Endometrial microvascular endothelial cells (primary cell): ENCODE measurements around the gene AFF4. TPM values are rescaled to one million over a fixed set of nuclear protein-coding genes. Genes with fewer than 3 reads are reported as not detected.

Source experiments
- in situ Hi-C: cut with HindIII; loops from 2 replicates; pipeline ENCODE4 v1.10.0; 2017; ENCODE audit warnings: low sequenced_read_pairs, low pct_unique_long_range_greater_than_20kb; ENCODE audit errors: inconsistent ontology term
- total RNA-seq: library from RNA; depleted of rRNA; stranded (reverse); fragments of >200 nt; gene quantifications from one replicate; pipeline ENCODE4 v1.2.3, GENCODE V29; 2015; ENCODE audit errors: inconsistent ontology term

AFF4 gene
- total RNA-seq, 1 donor from 2014 or later = 35.0 TPM

DNA sequence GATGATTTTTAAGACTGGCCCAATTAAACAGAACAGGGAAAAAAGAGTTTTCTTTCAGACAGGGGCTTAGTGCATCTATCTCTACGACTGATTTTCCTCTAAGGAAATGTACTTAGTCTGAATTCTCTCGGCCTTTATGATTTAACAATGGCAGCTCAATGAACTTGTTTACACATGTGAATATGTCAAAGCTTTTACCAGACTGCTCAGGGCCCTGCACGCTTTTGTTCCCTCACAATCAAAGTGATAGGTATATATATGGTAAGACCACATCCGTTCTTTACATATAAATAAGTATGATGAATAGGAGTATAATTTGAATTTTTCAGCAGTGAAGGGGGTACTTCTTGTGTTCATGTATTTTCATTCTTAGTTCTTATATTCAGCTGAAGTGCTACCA is 62.4 kb downstream of the AFF4 start:
- in situ Hi-C loops = no loop called here

DNA sequence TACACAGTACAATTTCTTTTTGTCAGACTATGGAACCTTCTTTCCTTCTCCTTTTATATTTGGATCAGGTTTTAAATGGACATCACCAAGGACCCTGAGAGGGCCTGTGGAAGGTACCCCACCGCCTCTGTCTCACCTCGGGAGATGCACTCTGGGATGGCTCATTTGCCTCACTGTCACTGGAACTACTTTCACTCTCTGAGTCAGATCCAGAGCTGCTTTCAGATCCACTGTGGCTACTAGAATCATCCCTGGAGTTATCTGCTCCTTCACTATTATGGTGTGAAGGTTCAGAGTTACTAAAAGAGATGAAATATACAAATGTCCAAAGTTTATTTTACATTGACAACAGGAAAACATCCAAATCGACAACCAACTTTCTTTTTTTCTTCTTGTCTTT is 65.3 kb downstream of the AFF4 start:
- in situ Hi-C loops = no loop called here

DNA sequence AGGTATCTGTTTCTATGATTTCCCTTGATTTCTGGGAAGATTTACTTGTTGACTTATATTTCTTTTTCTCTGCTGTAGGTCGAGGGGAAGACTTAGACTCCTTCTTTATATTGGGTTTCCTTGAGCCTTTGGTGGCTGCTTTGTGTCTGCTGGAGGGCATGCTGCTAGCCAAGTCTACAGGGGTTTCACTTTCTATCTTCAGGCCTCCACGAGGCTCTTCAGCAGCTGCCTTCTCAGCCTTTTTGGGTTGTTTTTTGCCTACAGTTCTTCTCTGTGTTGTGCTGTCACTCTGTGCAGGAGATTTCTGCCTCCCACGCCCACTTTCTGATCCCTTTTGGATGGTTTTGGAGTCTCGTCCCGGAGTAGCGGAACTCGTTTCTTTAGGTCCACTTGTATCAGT is 66.7 kb downstream of the AFF4 start:
- in situ Hi-C loops = no loop called here

DNA sequence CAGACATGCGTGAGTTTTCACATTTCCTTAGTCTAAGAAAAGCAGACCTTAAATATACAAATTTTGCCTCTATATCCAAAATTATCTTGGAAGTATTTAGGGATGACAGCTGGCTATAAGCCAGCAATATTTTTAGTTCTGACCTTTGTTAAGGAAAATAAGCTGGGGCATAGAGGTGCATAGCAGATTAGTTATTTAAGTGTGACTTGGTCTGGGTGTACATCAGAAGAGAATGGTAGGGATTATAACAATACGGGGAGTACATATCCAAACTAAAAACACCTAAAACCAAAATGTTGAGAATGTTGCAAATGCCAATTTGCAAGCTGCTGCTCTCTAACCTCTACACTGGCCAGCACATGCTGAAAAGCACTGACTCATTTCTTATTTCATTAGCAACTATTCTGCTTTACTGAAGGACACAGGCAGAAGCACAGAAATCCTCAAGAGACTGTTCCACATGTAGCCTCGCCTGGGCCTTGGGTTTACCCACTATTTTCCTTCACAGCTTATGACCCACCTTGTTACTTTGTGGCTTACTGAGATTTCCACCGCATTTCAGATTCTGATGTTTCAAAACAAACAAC is 67.6 kb downstream of the AFF4 start:
- in situ Hi-C loops = no loop called here

DNA sequence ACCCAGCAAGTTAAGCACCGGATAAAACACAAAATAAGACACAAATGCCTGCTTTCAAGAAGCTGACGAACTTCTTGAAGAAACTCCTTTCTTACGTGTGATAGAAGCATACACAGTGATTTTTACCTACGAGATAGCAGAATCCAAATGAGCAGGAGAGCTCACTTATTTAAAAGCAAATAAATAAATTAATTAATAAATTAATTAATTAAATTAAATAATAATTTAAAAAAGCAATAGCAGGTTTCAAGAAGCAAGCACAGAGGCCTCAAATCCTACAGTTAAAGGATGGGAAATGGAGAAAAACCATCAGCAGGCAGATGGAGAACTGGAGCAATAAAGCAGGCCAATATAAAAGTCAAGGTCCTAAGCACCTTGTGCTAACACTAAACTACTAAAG is 72.6 kb downstream of the AFF4 start:
- in situ Hi-C loops = no loop called here

DNA sequence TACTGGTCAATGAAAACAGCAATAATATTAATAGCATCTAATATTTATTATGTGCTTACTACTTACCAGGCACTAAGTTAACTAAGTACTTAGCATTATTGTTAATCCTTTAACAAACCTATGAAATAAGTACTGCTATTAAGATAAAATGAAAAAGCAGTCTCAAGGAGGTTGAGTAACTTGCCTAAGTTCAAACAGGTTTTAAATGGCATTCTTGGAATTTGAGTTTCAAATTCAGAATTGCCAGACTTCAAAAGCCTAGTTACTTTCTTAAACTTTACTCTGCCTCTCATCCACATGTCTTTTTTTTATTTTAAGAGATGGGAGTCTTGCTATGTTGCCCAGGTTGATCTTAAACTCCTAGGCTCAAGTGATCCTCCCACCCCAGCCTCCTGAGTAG is 73.9 kb downstream of the AFF4 start:
- in situ Hi-C loops = no loop called here

DNA sequence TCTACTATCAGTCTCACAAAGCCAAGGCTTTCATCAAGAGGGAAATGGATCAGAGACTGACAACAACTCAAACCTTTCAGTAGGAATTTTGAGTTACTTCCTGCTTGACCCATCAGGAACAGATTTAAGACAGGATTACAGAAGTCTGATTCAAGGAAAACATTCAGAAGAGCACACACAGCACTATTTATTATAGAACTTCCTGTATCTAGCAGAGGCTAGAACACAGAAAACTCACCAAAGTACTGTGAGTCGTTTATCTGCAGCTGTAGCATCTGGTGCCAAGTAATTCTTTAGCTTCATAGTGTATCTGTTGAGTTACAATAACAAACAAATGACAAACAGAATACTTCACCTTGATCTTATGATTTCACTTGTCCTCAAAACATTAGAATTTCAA is 76.2 kb downstream of the AFF4 start:
- in situ Hi-C loops = no loop called here

DNA sequence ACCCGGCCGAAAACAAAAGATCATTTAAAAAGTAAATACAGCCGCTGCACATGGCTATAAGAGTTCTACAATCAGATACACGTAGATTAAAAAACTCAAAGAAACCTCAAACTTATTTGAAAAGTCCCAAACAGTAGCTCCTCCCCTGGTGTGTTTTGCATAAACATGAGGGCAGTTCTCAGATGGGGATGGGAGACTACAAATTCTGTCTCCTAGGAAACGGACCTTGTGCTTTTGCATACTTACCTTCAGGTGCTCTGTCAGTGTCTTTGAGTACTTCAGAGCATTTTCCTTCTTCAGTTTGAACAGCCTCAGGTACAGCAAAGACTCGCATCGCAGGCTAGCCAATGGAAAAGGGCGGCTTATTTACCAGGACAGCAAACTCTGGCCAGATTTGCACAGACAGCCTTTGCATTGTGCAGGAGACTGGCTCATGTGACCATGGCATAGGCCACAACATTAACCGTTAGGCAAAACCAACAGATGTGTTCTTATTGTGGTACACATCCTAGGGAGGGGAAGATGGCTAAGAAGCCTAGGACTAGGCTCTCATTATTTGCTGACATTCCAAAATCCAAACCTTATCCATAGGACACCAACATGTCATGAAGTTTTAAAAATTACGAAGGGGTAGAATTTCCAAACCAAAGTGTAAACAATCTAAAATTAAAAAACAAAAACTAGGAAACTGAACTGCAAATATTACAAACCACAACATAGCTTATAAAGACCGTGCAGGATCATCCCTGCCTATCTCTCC is 77.2 kb downstream of the AFF4 start:
- in situ Hi-C loops = no loop called here

DNA sequence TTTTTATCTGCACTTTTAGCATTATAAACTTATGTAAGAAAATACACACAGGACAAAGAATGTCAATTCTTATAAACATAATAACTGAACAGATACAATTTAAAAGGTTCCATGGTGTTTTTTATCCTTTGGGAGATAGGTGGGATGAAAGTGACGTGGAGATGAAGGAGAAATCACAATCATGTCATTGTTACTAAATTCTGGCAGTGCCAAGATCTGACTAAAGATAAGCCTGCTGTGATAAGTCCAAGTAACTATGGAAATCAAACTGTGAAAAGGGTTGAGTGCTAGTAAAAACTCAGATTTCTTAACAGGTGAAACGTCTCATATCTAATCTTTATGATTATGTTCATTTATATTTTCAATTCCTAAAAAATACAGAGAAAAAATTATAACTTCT is 78.9 kb downstream of the AFF4 start:
- in situ Hi-C loops = no loop called here

DNA sequence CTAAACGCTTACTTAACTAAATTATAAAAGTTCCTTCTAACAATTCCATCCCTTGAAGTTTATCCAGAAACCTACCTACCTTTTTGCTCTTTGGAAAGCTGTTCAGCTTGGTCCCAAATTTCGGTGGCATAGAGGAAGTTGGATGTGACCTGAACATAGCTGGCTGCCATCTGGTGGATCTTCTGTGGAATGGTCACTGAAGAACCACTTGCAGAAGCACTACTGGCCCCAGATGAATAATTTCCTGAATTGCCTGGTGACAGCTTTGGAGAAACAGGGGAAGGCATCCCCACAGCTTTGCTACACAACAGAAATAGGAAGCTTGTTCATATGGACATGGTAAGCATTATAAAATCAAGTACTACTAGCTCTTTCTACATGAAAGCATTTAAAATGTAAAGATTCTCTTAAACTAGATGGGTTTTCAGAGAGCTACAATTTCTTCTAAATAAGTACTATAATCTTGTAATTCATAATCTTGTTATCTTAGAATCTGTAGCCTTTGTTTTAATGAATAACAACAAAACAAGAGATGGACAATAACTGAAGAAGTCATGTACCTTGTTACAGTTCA is 80.1 kb downstream of the AFF4 start:
- in situ Hi-C loops = no loop called here

DNA sequence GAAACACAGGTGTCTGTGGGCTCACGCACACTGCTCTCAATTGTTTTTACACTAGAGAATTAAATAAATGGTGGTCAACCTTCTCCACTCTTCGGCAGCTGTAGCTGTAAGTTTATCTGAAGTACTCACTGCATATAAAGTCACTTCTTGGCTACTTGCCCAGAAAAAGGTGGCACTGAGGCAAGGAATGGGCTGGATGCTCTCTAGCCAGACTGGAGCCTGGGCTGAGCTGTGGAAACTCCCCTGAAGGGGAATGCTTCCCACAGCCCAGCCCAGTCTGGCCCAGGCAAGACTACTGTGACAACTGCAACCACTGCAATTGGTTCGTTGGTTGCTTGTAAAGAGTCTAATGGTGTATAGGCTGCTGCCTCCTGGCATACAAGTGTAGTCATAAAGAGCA is 85.5 kb downstream of the AFF4 start:
- in situ Hi-C loops = no loop called here

DNA sequence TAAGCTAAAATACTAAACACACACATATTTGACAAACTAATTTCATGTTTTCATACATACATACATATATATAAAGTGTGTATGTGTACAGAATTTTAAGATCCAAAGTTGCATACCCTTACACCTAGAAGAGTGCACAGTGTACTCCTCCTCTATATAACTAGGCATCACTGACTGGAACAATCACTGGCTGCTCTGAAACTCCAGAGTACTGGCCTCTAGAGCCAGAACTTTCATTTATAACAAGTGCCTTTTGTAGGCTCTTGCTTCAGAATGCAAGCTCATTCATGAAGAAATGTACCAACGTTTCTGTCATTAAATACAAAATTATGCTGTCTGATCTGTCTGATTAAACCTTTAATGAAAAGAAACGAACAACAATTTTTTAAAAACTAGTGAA is 86.0 kb downstream of the AFF4 start:
- in situ Hi-C loops = no loop called here

DNA sequence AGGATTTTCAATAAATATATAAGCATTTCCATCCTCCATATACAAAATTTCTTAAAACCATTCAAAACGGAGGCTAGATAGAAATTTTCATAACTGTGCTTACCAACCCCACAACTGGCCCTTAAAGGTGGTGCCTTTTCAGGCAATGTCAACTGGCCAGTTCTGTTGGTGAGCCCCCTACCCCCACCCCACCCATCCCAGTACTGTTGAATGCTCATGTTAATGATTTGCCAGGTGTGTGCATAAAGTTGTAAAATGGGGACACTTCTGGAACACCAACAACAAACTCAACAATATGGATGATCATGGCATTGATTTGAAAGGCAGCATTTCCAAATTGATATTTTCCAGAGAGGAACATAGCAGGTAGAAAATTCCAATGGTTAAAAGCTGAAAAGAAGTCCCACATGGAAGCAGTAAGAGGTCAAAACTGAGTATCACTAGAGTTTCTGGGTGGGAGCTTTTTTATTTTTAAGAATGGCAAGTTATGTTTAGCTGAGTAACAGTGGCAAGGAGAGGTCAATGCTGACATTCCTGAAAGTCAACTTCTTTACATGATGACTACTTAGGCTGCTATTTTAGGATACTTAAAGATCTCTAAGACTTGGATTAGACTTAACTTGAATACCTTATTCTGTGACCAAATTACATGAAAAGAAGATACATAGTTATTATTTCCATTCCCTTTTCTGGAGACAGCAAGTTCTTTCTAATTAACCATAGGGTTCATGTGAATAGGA is 87.2 kb downstream of the AFF4 start:
- in situ Hi-C loops = no loop called here

DNA sequence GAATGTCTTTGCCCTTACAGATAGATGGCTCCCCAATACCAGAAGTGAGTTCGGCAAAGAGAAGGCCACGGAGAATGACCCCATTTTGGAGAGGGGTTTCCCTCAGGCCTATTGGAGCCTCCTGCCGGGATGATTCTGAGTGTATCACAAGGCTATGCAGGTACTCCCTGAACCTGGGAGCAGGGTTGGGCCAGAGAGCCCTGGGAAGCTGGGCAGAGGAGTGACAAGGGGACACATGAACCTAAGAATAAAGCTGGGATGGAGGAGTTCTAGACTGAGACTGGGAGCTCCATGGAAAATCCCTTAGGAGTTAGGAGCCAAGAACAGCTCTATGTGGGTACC is 89.5 kb downstream of the AFF4 start:
- in situ Hi-C loops = loop anchor here (25.0 kb wide), 1 partner anchor 487 kb away; no protein-coding TSS in a partner anchor

DNA sequence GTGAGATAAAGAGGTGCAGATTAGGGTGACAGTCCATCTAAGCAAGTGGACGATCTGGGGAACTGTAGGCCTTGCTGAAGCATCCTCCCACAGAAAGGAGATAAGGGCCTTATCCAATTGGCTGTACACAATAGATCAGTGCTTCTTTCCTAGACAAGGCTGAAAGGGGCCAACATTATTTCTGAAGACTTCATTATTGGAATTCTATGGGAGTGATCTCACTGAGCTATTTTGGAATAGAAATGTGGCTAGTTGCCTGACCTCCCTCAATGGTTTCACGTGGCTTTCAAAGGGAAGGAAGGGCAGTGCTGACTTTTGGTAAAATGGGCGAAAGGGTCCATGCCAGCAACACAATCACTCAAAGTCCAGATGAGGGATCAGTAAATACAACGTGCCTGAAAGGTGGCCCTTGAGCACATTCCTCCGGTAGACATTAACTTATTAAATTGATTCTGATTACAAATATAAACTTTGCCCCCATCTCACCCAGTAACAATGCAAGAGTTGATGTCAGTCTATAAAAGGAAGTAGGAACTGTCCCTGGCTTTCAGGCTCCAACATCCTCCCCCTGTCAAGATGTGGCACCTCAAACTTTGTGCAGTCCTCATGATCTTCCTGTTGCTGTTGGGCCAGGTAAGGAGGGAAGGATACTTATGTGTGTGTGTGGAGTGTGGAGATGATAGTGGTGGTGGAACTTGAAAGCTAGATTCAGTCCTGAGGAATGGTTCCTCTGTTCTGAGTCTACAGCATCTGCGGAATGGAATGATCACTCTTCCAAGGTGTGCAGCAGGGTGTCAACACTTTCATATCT is 90.1 kb downstream of the AFF4 start, which contains the start of gene LEAP2:
TSS of gene LEAP2 (plus strand) at position 550 of the 811 bp plus-strand sequence. CDS start at position 577, 27 bp downstream.
- in situ Hi-C loops = loop anchor here (25.0 kb wide), 1 partner anchor 486 kb away; no protein-coding TSS in a partner anchor

DNA sequence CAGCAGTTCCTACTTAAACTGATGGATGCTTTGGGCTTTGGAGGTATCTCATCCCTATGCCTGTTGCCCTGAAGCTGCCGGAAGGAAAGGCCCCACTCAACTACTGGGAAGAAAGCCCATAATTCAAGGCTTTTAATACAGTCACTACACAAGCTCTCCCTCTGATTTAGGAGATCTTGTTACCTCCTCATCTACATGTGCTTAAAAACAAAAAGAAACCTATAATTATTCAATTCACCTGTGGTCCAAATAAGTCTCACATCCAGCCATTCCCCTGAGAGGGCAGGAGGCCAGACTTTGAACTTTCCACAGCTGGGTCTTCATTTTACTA is 90.7 kb downstream of the AFF4 start:
- in situ Hi-C loops = loop anchor here (25.0 kb wide), 1 partner anchor 485 kb away; no protein-coding TSS in a partner anchor

DNA sequence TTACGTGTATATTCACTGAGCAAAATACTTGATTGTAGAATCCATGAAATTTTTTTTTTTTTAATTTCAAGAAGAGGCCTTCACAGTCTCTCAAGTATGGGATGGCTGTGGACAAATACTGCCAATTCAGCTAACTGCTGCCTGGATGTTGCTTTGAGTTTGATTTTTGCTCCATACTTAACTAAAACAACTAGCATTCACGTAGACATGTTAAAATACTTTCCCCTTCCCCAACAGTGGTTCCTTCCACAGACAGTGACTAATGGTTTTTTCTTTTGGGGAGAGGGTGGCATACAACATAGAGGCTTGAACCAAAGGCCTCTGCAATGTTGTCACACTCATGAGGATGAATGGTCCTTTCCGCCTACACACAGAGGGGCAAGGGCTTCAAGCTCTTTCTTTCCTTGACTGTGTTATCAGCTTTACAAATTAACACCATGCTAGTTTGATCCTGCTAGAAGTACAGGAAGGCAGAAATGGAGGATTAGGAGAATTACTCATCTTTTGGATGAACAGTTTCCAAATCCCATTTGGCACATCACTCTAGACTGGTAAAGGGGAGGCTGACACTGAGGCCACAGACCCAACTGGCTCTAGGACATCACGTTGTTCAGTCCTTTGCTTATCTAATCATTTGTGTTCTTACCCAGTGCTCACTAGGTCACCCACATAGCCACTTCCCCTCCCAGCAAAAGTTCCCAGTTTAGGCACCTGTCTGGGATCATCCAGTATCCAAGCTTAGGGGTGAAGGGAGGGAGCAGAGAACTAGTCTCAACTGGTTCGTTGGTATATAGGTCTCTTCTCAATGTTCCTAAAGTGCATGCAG is 91.8 kb downstream of the AFF4 start:
- in situ Hi-C loops = loop anchor here (25.0 kb wide), 1 partner anchor 484 kb away; no protein-coding TSS in a partner anchor

DNA sequence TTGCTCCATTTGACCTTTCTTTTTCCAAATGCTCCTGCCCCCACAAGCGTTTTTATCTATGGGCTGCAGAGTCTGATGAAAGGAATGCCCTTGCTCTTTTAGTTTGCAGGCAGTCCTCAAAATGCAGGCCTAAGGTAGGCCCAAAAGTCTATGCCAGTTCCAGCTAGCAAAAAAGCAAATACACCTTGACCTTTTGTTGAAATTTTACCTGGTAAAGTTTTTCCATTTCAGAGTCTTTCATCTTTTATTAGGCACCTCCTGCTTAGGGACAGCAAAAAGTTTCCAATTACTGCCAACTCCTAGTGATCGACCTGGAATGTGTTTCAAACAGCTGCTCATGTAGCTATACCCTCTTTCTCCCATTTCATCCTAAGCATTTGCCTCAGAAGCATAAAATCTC is 92.6 kb downstream of the AFF4 start:
- in situ Hi-C loops = loop anchor here (25.0 kb wide), 1 partner anchor 484 kb away; no protein-coding TSS in a partner anchor
